ENCODE results near the gene CRTC1.
"Not testable (repeated sequence)": the region's sequence is repeated elsewhere in the genome, so short reads cannot be mapped to it uniquely, and the experiment has no call there.

The CRTC1 gene

GRCh38 chr19:18701250-18701608 lies 17.7 kb downstream of the CRTC1 start:
- DNase-seq (ENCODE audit: low spot score): no peak

DNA sequence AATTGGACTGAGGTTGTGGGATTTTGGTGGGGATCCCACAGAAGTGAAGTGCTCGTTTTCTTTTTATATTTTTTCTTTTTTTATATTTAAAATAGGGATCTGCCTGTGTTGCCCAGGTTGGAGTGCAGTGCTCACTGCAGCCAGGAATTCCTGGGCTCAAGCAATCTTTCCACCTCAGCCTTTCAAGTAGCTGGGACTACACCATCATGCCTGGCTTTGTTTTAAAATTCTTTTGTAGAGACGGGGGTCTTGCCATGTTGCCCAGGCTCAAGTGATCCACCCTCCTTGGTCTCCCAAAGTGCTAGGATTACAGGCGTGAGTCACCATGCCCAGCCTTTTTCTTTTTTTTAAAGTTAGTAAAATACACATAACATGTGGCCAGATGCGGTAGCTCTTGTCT lies 20.6 kb downstream of the CRTC1 start:
- no peak for DNase-seq (ENCODE audit: low spot score)

DNA sequence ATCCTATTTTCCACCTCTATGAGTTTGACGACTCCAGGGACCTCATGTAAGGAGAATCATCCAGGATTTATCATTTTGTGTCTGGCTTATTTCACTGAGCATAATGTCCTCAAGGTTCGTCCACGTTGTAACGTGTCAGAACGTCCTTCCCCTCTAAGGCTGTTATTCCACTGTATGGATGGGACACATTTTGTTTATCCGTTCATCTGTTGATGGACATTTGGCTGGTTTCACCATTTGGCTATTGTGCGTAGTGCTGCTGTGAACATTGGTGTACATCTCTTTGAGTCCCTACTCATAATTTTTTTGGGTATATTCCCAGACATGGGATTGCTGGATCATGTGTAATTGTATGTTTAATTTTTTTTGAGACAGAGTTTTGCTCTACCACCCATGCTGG lies 21.5 kb downstream of the CRTC1 start:
- DNase-seq (ENCODE audit: low spot score): no peak

GRCh38 chr19:18708452-18709231 lies 25.2 kb downstream of the CRTC1 start:
- no peak for DNase-seq (ENCODE audit: low spot score)

GRCh38 chr19:18709546-18709945 lies 26.1 kb downstream of the CRTC1 start:
- no peak for DNase-seq (ENCODE audit: low spot score)

DNA sequence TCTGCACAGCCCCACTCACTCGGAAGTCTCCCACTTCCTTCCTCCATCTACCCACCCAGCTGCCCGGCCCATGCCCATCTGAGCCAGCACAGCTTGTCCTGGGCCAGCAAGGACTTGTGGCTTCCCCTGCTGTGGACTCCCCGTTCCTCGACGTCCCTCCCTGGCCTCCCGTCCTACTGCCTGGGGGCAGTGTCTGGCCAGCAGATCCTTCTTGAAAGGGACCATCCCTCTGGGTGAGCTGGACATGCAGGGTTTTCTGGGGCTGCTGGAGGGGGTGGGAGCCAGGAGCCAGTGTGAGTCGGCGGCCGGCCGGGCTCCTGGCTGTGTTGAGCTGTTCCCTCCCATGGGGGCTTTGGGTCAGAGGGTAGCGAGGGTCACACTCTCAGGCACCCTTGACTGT lies 26.7 kb downstream of the CRTC1 start:
- DNase-seq (ENCODE audit: low spot score): no peak

DNA sequence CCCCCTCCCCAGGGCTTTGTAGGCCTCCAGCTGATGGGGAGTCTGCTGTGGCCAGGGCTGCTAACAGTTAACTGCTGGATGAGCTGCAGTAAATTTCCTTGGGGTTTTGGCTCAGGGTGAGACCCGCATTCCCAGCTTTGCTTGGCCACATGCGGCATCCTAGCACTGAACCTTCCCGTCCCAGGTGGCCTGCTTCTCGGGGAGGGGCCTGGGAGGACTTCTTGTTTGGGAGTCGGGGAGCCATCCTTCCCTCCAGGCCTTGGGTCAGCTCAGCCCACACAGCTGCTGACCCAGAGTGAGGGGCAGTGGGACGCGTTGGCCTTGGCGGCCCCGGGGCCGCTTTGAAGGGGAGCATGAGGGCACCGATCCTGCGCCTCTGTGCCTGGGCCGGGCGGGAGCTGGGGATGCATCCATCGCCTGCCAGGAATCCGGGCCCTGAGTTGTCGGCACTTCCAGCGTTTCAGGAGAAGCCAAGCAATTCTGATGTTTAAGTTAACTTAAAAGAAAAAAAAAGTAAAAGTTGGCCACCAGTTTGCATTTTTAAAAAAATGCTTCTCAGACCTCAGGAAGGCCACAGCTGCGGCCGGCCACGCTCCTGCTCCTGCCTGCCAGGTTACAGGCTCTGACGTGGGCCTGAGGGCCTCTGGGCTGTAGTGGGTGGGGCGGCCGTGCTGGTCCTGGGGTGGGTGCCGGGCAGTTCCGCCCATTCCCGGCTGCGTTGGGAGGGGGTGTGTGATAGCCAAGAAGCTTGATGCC lies 27.7 kb downstream of the CRTC1 start:
- no peak for DNase-seq (ENCODE audit: low spot score)

- DNase-seq (ENCODE audit: low spot score): no peak
Measured at GRCh38 chr19:18711893-18712292, 28.4 kb downstream of the CRTC1 start.

- no peak for DNase-seq (ENCODE audit: low spot score)
Measured at GRCh38 chr19:18712981-18713380, 29.5 kb downstream of the CRTC1 start.

DNA sequence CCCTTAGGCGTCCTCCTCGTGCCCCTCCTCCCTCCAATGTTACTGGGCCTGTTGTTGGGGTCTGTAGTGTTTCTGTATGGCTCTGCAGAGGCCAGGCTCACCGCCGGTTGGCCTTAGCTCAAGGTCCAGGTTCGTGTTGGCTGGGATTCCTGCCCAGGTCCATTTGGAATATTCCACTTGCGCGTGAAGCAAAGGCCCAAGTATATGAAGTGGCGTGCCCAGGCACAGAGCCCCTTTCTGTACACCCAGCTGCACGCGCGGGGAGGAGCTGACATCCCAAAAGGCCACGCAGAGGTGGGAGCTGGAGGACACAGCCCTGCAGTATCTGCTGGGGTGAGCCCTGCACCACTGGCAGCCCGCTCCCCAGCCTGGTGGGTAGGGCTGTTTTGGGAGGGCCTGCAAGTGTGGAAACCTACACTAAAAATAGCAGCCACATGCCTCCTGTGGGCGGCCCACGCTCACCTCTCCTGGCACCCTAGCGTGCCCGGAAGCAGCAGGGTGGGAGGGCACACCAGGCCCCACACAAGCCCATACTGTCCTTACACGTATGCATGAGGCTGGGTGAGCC lies 30.2 kb downstream of the CRTC1 start:
- no peak for DNase-seq (ENCODE audit: low spot score)

GRCh38 chr19:18715416-18715815 lies 31.9 kb downstream of the CRTC1 start:
- no peak for DNase-seq (ENCODE audit: low spot score)

- DNase-seq (ENCODE audit: low spot score): no peak
Measured at GRCh38 chr19:18716857-18717256, 33.4 kb downstream of the CRTC1 start.

GRCh38 chr19:18717601-18718000 lies 34.1 kb downstream of the CRTC1 start:
- no peak for DNase-seq (ENCODE audit: low spot score)

GRCh38 chr19:18718015-18718526 lies 34.6 kb downstream of the CRTC1 start:
- DNase-seq (ENCODE audit: low spot score): no peak

DNA sequence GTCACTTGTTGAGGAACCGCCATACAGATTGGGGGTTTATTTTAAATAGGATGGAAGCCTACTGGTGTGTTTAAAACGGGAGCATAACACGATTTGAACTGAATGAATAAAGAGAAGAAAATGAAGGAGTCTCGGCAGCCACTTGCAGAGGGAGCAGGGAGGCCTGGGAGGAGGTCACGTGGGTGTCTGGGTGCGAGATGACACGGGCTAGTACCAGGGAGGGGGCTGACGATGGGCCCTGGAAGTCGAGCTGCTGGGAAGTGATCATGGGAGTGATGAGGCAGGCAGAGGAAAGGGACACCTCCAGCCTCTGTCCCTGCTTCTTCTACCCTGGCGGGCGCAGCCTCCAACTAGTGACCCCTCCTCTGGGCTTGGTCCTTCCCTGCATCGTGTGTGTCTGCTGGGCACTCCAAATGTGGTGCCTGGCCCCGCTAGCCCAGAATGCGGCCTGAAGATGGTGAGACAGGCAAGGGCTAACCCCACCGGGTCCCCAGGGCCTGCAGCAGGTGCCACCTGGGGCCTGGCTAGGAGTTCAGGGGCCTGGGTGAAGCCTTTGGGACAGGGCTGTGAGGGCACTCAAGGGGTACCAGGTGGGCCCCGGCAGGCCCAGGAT lies 35.5 kb downstream of the CRTC1 start:
- no peak for DNase-seq (ENCODE audit: low spot score)

- DNase-seq (ENCODE audit: low spot score): no peak
Measured at GRCh38 chr19:18719541-18719940, 36.1 kb downstream of the CRTC1 start.

DNA sequence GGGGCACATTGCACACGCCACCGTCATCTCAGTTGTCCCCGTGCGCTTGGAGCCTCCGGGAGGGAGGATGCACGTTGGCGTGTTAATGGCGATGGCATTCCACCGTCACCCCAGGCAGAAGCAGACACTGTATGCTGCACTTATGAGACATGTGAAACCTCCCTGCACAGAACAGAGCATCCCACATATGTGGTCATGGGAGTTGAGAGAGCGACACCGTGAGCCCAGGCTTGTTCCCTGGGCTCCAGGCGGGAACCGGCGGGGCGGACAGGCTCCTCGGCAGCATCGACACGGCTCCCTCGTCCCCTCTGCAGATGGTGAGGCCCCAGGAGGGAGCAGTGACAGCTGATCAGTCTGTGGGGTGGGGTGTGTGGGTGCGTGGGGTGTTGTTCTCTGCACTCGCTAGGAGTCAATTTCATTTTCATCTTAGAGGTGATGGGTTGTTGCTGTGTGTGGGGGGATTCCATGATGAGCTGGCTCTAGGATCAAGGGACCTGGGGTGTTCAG lies 40.4 kb downstream of the CRTC1 start:
- no peak for DNase-seq (ENCODE audit: low spot score)

DNA sequence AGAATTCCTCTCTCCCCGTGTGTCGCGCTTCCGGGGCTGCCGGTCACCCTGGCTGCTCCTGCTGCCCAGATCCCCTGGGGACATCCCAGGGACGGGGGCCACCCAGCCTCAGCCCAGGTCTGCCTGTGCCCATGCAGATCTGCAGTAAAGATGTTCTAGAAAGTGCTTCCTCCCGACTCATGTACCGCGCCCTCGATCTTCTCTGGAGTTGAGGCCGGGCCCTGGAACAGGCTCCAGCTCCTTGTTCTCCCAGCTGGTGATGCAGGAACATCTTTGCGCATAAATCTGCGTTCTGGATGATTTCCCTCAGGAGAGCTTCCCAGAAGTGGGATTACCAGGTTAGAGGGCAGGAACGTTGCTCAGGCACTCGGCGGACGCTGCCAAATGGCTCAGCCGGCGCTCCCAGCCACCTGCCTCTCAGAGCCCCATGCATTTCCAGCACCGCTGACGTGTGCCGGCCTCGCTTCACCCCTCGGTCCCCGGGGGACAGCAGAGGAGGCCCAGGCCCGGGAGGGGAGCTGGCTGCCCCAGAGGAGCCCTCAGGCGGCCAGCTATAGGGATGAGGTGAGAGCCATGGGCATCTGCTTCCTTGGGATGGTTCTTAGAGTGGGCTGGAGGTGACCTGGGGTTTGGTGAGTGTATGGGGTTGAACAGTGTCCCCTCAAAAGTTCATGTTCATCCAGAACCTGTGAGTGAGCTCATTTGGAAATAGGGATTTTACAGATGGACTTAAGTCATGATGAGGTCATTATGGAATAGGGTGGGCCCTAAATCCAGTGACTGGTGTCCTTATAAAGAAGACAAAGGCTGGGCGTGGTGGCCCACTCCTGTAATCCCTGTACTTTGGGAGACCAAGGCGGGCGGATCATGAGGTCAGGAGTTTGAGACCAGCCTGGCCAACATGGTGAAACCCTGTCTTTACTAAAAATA lies 42.6 kb downstream of the CRTC1 start:
- DNase-seq (ENCODE audit: low spot score): no peak

DNA sequence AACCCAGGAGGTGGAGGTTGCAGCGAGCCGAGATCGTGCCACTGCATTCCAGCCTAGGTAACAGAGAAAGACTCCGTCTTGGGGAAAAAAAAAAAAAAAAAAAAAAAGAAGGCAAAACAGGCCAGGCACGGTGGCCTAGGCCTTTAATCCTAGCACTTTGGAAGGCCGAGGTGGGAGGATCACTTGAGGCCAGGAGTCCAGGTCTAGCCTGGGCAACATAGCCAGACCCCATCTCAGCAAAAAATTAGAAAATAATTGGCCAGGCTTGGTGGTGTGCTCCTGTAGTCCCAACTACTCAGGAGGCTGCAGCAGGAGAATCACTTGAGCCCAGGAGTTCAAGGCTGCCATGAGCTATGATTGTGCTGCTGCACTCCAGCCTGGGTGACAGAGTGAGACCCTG lies 43.4 kb downstream of the CRTC1 start:
- DNase-seq (ENCODE audit: low spot score): no peak

GRCh38 chr19:18727602-18728001 lies 44.1 kb downstream of the CRTC1 start:
- not testable (repeated sequence) for DNase-seq (ENCODE audit: low spot score)

DNA sequence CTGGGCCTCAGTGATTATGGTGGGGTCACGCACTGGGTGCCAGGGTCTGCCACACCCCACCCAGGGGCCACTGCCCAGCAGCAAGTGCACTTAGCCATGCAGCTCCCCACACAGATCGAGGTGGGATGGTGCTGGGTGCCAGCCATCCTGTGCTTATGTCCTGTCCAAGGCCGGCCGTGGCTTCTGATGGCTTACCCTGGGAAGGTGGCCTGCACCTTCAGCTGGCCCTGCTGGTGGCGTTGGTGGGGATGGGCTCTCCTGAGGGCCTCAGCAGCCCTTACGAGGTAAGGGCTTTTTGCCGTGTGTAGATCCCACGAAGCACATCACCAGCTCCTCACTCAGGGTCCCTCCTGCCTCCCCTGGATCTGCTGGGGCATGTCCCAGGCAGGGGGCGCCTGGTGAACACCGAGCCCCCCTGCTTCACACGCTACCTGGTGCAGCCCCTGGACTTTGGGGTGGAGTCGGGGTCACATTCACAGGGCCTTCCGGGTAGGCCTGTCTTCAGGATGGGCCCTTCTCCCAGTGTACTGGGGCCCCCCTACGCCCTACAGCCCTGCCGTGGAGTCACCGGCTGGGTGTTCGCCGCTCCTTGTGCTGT lies 46.6 kb downstream of the CRTC1 start:
- DNase-seq (ENCODE audit: low spot score): no peak
